ENCODE data around the gene ZNF428. TPM values are rescaled to one million over a fixed set of nuclear protein-coding genes. Genes with fewer than 3 reads are reported as not detected.

ZNF428 gene
- total and polyA plus RNA-seq, 2 of the 8 experiments (the other 6 are each of a cell fraction or from before 2014, with no cell fraction given) = 7.8 to 16.7 TPM

- Histone ChIP-seq H3K56ac (replicated peaks; ENCODE audit: insufficient read length, low read depth, low read length) (no peak overlapping the region), H3K18ac (ENCODE audit: extremely low read depth, low read length) (no peak overlapping the region), H3K23me2 (ENCODE audit: low read depth, low read length) (peaks cover 13% of the 10 kb centered on the region), H2BK120ac (replicated peaks; ENCODE audit: low read depth, low read length) (no peak overlapping the region), H3K36me3 (ENCODE audit: control insufficient read depth in 2 of 4, insufficient read depth in 4 of 4, low read length in 3 of 4) (peaks cover 0 to 4% (median 1%) of the 10 kb centered on the region in 4 experiments; a peak in 2 of 8 replicates), H4K20me1 (replicated peaks in 1 of 2; ENCODE audit: control insufficient read depth in 1 of 2, insufficient read depth in 2 of 2, low read length in 2 of 2) (peaks cover 2 to 7% of the 10 kb centered on the region in 2 experiments), H3K4me3 (ENCODE audit: extremely low read depth in 1 of 4, insufficient read depth in 2 of 4, low read depth in 3 of 4, low read length in 4 of 4) (no peak overlapping the region), H3K4me2 (ENCODE audit: insufficient read depth in 1 of 2, low read depth in 2 of 2, low read length in 2 of 2) (no peak overlapping the region), H4K8ac (ENCODE audit: extremely low read depth, insufficient read depth, low read length) (no peak overlapping the region), H2BK20ac (ENCODE audit: low read length) (no peak overlapping the region), H2BK5ac (ENCODE audit: low read depth, low read length) (no peak overlapping the region), H3K79me1 (ENCODE audit: low read depth, low read length) (no peaks in the 10 kb centered on the region), H2AFZ (ENCODE audit: low read length) (no peak overlapping the region), H3K23ac (ENCODE audit: insufficient read length) (no peak overlapping the region), H3K27ac (ENCODE audit: low read depth, low read length) (no peak overlapping the region), H2BK15ac (ENCODE audit: low read length) (no peak overlapping the region), H3K9me3 (ENCODE audit: insufficient read depth in 2 of 2, low read depth in 1 of 2, low read length in 1 of 2) (no peaks in the 10 kb centered on the region), H2BK12ac (ENCODE audit: low read depth, low read length) (no peak overlapping the region), H3K27me3 (replicated peaks in 1 of 4; ENCODE audit: control insufficient read depth in 3 of 4, extremely low read depth in 1 of 4, insufficient read depth in 3 of 4, low read length in 3 of 4) (no peaks in the 10 kb centered on the region), H3K4me1 (replicated peaks in 1 of 4; ENCODE audit: control insufficient read depth in 3 of 4, insufficient read depth in 4 of 4, low read length in 3 of 4) (peaks cover 0 to 7% (median 3%) of the 10 kb centered on the region in 4 experiments; a peak in 5 of 7 replicates), H3K14ac (ENCODE audit: insufficient read length) (no peak overlapping the region), H2AK5ac (ENCODE audit: low read depth, low read length) (no peak overlapping the region), H3K4ac (replicated peaks; ENCODE audit: insufficient read length, low read depth, low read length) (no peak overlapping the region), H3K9ac (replicated peaks in 1 of 4; ENCODE audit: extremely low read depth in 1 of 4, low read depth in 3 of 4, low read length in 3 of 4) (no peak overlapping the region), H4K5ac (ENCODE audit: insufficient read length, low read depth, low read length) (no peak overlapping the region), H4K91ac (replicated peaks; ENCODE audit: insufficient read length, low read length) (no peak overlapping the region), H3K79me2 (ENCODE audit: control insufficient read depth in 1 of 2, insufficient read depth in 2 of 2, low read length in 2 of 2) (no peaks in the 10 kb centered on the region)
- FAIRE-seq = no peak
- WGBS, 2 experiments (ENCODE audit: extremely low coverage in 1 of 2, insufficient coverage in 1 of 2, insufficient read length in 1 of 2, insufficient replicate concordance in 2 of 2, low coverage in 1 of 2, low lambda C conversion rate in 2 of 2, missing lambda C conversion rate in 1 of 2) = 75% methylated on average over 1 of the region's 1 CpG; no CpG with 5 or more reads in 1 of the 2 experiments
- no peak for DNase-seq (ENCODE audit: low read depth in 1 of 2, low spot score in 2 of 2)
- no peak for TF ChIP-seq CBX8 (IDR thresholded peaks at IDR 0.05; ENCODE audit: borderline replicate concordance, low read depth, low read length)
- TF ChIP-seq KDM5A (IDR thresholded peaks at IDR 0.05; ENCODE audit: low read length) = no peak
- no peak for TF ChIP-seq NRF1 (IDR thresholded peaks at IDR 0.05; ENCODE audit: low read depth, low read length)
- no peak for TF ChIP-seq TAF1 (IDR thresholded peaks at IDR 0.05; ENCODE audit: low read depth, low read length)
- ChIA-PET POLR2A (ENCODE audit: partially characterized antibody) (interaction anchor here (0.7 kb wide), 1 partner anchor 29 kb away, joined by 3 read pairs; no protein-coding TSS in a partner anchor), CTCF (ENCODE audit: partially characterized antibody) (interaction anchor here (0.6 to 6.9 kb wide), 8 partner anchors 9 to 901 kb away, joined by 3 to 45 read pairs (median 4); partner anchors contain the start of genes IRGQ, PINLYP and XRCC1)
Observed at GRCh38 chr19:43584484-43584883, 34.9 kb downstream of the ZNF428 start.
